Gastrocnemius medialis (tissue), 4 donors: ENCODE data around the gene ABCC2. TPM values are rescaled to one million over a fixed set of nuclear protein-coding genes. Genes with fewer than 3 reads are reported as not detected.

Source experiments
- ATAC-seq, 2 donors: fragments of 150-250 bp; one replicate each; pipeline ENCODE4 v1.9.1; 2016
- DNase-seq, 2 donors: peaks; one replicate each; pipeline ENCODE4 v3.0.0-alpha.2; 2019
- H3K27ac ChIP-seq, 4 donors: fragments of 200-600 bp; sonication (generic); 1 replicate in 1 of 4; 2 replicates in 3 of 4; pipeline ENCODE4 v1.5.1; 2016 to 2018; ENCODE audit warnings: mild to moderate bottlenecking in 2 of 4, moderate library complexity in 1 of 4
- H3K27me3 ChIP-seq, 3 donors: fragments of 200-600 bp; sonication (generic) in 2 of 3; 1 replicate in 1 of 3; 2 replicates in 2 of 3; pipeline versions ENCODE4 v1.5.1 to v1.6.0; 2016 to 2019; ENCODE audit warnings: mild to moderate bottlenecking in 1 of 3, moderate library complexity in 1 of 3
- H3K36me3 ChIP-seq, 2 donors: fragments of 200-600 bp; sonication (generic) in 1 of 2; one replicate each; pipeline ENCODE4 v1.5.1; 2017 to 2018
- H3K4me1 ChIP-seq, 2 donors: fragments of 200-600 bp; sonication (generic) in 1 of 2; one replicate each; pipeline ENCODE4 v1.5.1; 2016 to 2017; ENCODE audit warnings: mild to moderate bottlenecking in 2 of 2
- H3K4me3 ChIP-seq, 4 donors: fragments of 200-600 bp; sonication (generic) in 3 of 4; 1 replicate in 1 of 4; 2 replicates in 3 of 4; pipeline ENCODE4 v1.5.1; 2016 to 2019; ENCODE audit warnings: mild to moderate bottlenecking in 2 of 4
- H3K9me3 ChIP-seq, 3 donors: fragments of 200-600 bp; sonication (generic) in 2 of 3; 1 replicate in 1 of 3; 2 replicates in 2 of 3; pipeline ENCODE4 v1.5.1; 2016 to 2019
- POLR2A ChIP-seq, 2 donors: fragments of 450-650 bp; IDR thresholded peaks; one replicate each; pipeline ENCODE4 v1.6.1; 2017; ENCODE audit warnings: antibody characterized with exemption in 2 of 2, mild to moderate bottlenecking in 2 of 2, moderate library complexity in 2 of 2
- in situ Hi-C, 4 donors: fragments of 200-750 bp; cut with MboI; loops; one replicate each; pipeline versions ENCODE4 v1.15.0 to v1.8.0; 2017; ENCODE audit warnings: low sequenced_read_pairs in 4 of 4
- intact Hi-C: fragments of 100-400 bp; cut with DNase I; formaldehyde crosslinking; loops from one replicate; pipeline ENCODE4 v1.15.1; 2023; ENCODE audit warnings: low total_unique reads
- total RNA-seq, 4 donors: library from RNA; depleted of rRNA; stranded (reverse); fragments of >200 nt; gene quantifications; one replicate each; pipeline versions ENCODE4 v1.1.0 to v1.2.3, GENCODE V29; 2016
- TF ChIP-seq, protein P1 (sequence below), 5 experiments: fragments of 450-650 bp in 3 of 5; fragments of 200-600 bp in 2 of 5; sonication (generic) in 2 of 5; IDR thresholded peaks in 4 of 5; conservative IDR thresholded peaks in 1 of 5; 1 replicate in 4 of 5; 2 replicates in 1 of 5; pipeline ENCODE4 v1.5.1; 2016 to 2019; ENCODE audit warnings: antibody characterized with exemption in 5 of 5, mild to moderate bottlenecking in 3 of 5, moderate library complexity in 3 of 5

The ABCC2 gene
- total RNA-seq, 4 donors from 2014 or later: 0.89 to 3.2 (median 1.3) TPM

DNA sequence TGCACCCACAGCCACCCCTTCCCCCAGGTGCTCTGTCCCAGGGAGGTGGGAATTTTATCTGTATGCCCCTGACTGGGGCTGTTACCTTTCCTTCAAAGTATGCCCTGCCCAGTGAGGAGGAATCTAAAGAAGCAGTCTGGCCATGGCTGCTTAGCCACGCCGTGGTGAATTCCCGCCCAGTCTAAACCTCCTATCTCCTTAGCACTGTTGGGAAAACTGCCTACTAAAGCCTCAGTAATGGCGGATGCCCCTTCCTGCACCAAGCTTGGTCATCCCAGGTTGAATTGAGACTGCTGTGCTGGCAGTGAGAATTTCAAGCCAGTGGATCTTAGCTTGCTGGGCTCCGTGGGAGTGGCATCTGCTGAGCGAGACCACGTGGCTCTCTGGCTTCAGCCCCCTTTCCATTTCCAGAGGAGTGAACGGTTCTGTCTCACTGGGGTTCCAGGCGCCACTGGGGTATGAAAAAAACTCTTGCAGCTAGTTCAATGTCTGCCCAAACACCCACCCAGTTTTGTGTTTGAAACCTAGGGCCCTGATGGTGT is 87.2 kb downstream of the ABCC2 start:
- Histone ChIP-seq H3K9me3 (no peaks in the 10 kb centered on the region), H3K27me3 (peaks cover 0 to 4% (median 0%) of the 10 kb centered on the region in 3 donors), H3K4me3 (no peak overlapping the region), H3K36me3 (no peaks in the 10 kb centered on the region), H3K27ac (no peak overlapping the region), H3K4me1 (peaks cover 7 to 29% of the 10 kb centered on the region in 2 donors)
- TF ChIP-seq, protein P1, sequence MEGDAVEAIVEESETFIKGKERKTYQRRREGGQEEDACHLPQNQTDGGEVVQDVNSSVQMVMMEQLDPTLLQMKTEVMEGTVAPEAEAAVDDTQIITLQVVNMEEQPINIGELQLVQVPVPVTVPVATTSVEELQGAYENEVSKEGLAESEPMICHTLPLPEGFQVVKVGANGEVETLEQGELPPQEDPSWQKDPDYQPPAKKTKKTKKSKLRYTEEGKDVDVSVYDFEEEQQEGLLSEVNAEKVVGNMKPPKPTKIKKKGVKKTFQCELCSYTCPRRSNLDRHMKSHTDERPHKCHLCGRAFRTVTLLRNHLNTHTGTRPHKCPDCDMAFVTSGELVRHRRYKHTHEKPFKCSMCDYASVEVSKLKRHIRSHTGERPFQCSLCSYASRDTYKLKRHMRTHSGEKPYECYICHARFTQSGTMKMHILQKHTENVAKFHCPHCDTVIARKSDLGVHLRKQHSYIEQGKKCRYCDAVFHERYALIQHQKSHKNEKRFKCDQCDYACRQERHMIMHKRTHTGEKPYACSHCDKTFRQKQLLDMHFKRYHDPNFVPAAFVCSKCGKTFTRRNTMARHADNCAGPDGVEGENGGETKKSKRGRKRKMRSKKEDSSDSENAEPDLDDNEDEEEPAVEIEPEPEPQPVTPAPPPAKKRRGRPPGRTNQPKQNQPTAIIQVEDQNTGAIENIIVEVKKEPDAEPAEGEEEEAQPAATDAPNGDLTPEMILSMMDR (IDR thresholded peaks at IDR 0.05 in 4 of 5, conservative IDR thresholded peaks at IDR 0.05 in 1 of 5): no peak
- no peak for TF ChIP-seq POLR2A (IDR thresholded peaks at IDR 0.05)
- no peak for ATAC-seq
- no peak for DNase-seq
- in situ Hi-C loops (no loop called here), intact Hi-C loops (no loop called here)

DNA sequence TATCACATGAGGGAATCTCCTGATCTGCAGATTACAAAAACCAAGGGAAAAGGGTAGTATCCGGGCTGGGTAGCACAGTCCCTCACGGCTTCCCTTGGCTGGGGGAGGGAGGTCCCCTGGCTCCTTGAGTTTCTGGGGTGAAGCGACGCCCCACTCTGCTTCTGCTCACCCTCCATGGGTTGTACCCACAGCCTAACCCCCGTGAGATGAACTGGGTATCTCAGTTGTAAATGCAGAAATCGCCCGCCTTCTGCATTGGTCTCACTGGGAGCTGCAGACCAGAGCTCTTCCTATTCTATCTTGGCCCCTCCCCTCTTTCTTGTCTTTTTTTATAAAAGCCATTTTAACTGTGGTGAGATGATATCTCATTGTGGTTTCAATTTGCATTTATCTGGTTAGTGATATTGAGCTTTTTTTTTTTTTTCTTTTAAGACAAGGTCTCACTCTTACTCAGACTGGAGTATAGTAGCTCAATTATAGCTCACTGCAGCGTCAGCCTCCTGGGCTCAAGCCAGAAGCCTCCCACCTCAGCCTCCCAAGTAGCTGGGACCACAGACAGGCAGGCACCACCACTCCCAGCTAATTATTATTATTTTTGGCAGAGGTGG is 87.8 kb downstream of the ABCC2 start:
- no peaks in the 10 kb centered on the region for H3K9me3 ChIP-seq
- H3K27me3 ChIP-seq: peaks cover 0 to 4% (median 0%) of the 10 kb centered on the region in 3 donors
- no peak for TF ChIP-seq POLR2A (IDR thresholded peaks at IDR 0.05)
- TF ChIP-seq, protein P1 (IDR thresholded peaks at IDR 0.05 in 4 of 5, conservative IDR thresholded peaks at IDR 0.05 in 1 of 5): no peak
- ATAC-seq (no peak), DNase-seq (no peak)
- intact Hi-C loops (no loop called here), in situ Hi-C loops (no loop called here)
- H3K27ac ChIP-seq: no peak overlapping the region
- no peak overlapping the region for H3K4me3 ChIP-seq
- H3K4me1 ChIP-seq: peaks cover 8 to 32% of the 10 kb centered on the region in 2 donors
- no peaks in the 10 kb centered on the region for H3K36me3 ChIP-seq

DNA sequence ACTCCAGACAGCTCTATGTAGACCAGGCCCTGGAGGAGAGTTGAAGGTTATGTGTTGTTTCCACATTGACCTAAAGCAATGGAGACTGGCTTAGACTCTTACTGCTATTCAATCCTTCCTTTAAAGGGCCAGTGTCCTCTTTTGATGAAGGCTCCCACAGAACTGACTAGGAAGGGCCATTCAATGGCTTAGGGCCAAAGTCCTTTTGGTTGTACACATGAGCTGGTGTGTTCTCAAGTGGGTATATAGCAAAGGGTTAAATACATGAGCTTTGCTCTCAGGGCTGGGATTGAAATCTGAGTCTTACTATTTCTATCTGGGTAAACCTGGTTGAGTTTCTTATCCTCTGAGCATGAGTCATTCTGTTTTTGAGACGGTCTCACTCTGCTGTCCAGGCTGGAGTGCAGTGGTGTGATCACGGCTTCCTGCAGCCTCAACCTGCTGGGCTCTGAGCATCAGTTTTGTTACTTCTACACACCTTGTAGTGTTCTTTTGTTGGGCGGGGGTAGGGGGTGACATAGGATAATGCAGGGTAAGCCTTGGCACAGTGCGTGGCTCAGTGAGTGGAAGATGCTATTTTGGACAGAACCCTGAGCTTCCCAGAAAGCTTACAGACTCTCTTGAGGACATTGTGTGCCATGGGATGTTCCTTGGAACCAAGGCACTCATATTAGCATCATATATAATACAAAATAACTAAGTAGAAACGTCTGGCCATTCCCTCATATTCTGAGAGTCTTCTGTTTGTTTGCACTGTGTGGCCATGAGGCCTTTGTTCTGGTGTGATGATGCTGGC is 90.1 kb downstream of the ABCC2 start:
- in situ Hi-C loops (no loop called here), intact Hi-C loops (no loop called here)
- H3K27me3 ChIP-seq: no peaks in the 10 kb centered on the region
- no peak overlapping the region for H3K4me3 ChIP-seq
- H3K4me1 ChIP-seq: peaks cover 8 to 32% of the 10 kb centered on the region in 2 donors
- TF ChIP-seq, protein P1 (IDR thresholded peaks at IDR 0.05 in 4 of 5, conservative IDR thresholded peaks at IDR 0.05 in 1 of 5): no peak
- no peak for TF ChIP-seq POLR2A (IDR thresholded peaks at IDR 0.05)
- DNase-seq (peak in 1 of 2 donors; percentile 34), ATAC-seq (peak; percentile 82 to 83)
- no peaks in the 10 kb centered on the region for H3K9me3 ChIP-seq
- H3K36me3 ChIP-seq: peaks cover 0 to 15% of the 10 kb centered on the region in 2 donors
- H3K27ac ChIP-seq: peak overlapping the region; percentile 17 to 74 (median 61)

DNA sequence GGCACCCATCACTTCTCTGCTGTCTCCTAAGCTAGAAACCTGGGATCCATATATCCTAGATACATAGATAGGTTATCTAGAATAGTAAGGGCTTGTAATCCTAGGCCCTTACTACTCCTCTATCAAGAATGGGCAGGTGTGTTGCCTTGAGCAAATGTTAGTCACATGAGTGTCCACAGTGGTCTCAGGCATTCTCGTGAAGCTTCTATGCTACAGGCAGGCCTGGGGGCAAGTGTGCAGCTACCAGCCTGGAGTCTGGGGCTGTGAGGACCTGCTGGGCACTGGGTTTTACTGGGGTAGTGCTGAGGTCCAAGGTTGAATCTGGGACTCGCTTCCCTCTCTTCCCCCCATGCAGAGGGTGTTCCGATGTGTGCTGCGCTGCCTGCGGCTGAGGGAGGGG is 91.4 kb downstream of the ABCC2 start:
- in situ Hi-C loops (no loop called here), intact Hi-C loops (no loop called here)

More for the DNA sequence above, 91.4 kb downstream of the ABCC2 start:
- TF ChIP-seq, protein P1 (IDR thresholded peaks at IDR 0.05 in 4 of 5, conservative IDR thresholded peaks at IDR 0.05 in 1 of 5): no peak
- no peak for TF ChIP-seq POLR2A (IDR thresholded peaks at IDR 0.05)
- no peak for DNase-seq
- H3K27me3 ChIP-seq: no peaks in the 10 kb centered on the region
- H3K27ac ChIP-seq: peak overlapping the region in 2 of 4 donors; percentile 7 to 74
- no peaks in the 10 kb centered on the region for H3K9me3 ChIP-seq
- H3K4me1 ChIP-seq: peaks cover 8 to 32% of the 10 kb centered on the region in 2 donors
- H3K4me3 ChIP-seq: no peak overlapping the region
- peaks cover 0 to 28% of the 10 kb centered on the region in 2 donors for H3K36me3 ChIP-seq
- no peak for ATAC-seq
